DMS53 treated with DMSO at 0.1 percent for 48 hours (cell line): ENCODE data around the gene HOMER3.

Experiments
- DNase-seq: peaks from one replicate; lab custom pipeline; 2025; ENCODE audit not compliant: unreplicated experiment; lab: John Stamatoyannopoulos, UW

The HOMER3 gene

GRCh38 chr19:18940769-18941627 lies at the start of gene HOMER3:
HOMER3 (minus strand) TSS chr19:18941217; CDS start chr19:18938982, 2,235 bp downstream.
- DNase-seq, result peak; percentile 2

- DNase-seq, result no peak
Measured at GRCh38 chr19:18990128-18990708, 49.2 kb upstream of the HOMER3 start.

- no peak for DNase-seq
Measured at GRCh38 chr19:18989316-18989715, 48.3 kb upstream of the HOMER3 start.

- DNase-seq, result no peak
Measured at GRCh38 chr19:18987456-18987855, 46.4 kb upstream of the HOMER3 start.

GRCh38 chr19:18985257-18985656 lies 44.2 kb upstream of the HOMER3 start:
- no peak for DNase-seq

- DNase-seq, result no peak
Measured at GRCh38 chr19:18984251-18984650, 43.2 kb upstream of the HOMER3 start.

- DNase-seq, result no peak
Measured at GRCh38 chr19:18982669-18983068, 41.7 kb upstream of the HOMER3 start.

GRCh38 chr19:18980432-18981020 lies 39.5 kb upstream of the HOMER3 start:
- no peak for DNase-seq

- DNase-seq, result no peak
Measured at GRCh38 chr19:18978616-18979015, 37.6 kb upstream of the HOMER3 start.

- DNase-seq, result no peak
Measured at GRCh38 chr19:18975869-18976268, 34.9 kb upstream of the HOMER3 start.

GRCh38 chr19:18975011-18975410 lies 34.0 kb upstream of the HOMER3 start:
- DNase-seq, result no peak

GRCh38 chr19:18972851-18973250 lies 31.8 kb upstream of the HOMER3 start:
- DNase-seq, result no peak

- no peak for DNase-seq
Measured at GRCh38 chr19:18972301-18972811, 31.3 kb upstream of the HOMER3 start.

GRCh38 chr19:18969931-18970659 lies 29.1 kb upstream of the HOMER3 start:
- no peak for DNase-seq

GRCh38 chr19:18967358-18968146 lies 26.5 kb upstream of the HOMER3 start:
- DNase-seq, result no peak

GRCh38 chr19:18966307-18966706 lies 25.3 kb upstream of the HOMER3 start:
- DNase-seq, result no peak

GRCh38 chr19:18964121-18964520 lies 23.1 kb upstream of the HOMER3 start:
- no peak for DNase-seq

- DNase-seq, result no peak
Measured at GRCh38 chr19:18961767-18962620, 21.0 kb upstream of the HOMER3 start.

- no peak for DNase-seq
Measured at GRCh38 chr19:18960370-18960769, 19.4 kb upstream of the HOMER3 start.

GRCh38 chr19:18955042-18955441 lies 14.0 kb upstream of the HOMER3 start:
- DNase-seq, result no peak
